SK-N-SH treated with all-trans-retinoic acid at 6 μM for 48 hours (cell line): ENCODE measurements around the gene CHRM2.

Source experiments
- ARNTL ChIP-seq: fragments of 450-650 bp; formaldehyde crosslinking; IDR thresholded peaks from 2 replicates; pipeline ENCODE4 v1.5.0; 2020; ENCODE audit warnings: low read depth, mild to moderate bottlenecking, moderate library complexity, borderline replicate concordance
- BACH2 ChIP-seq: fragments of 250-450 bp; sonication (Bioruptor Pico); IDR thresholded peaks from 2 replicates; pipeline ENCODE4 v1.9.0; 2021; ENCODE audit warnings: mild to moderate bottlenecking, borderline replicate concordance
- CSRNP3 ChIP-seq: fragments of 250-450 bp; sonication (Bioruptor Pico); IDR thresholded peaks from 2 replicates; pipeline ENCODE4 v1.5.1; 2021; ENCODE audit warnings: mild to moderate bottlenecking, moderate library complexity
- OSR1 ChIP-seq: fragments of 250-450 bp; sonication (Bioruptor Pico); IDR thresholded peaks from 2 replicates; pipeline ENCODE4 v1.8.0; 2022; ENCODE audit warnings: moderate library complexity, mild to moderate bottlenecking, inconsistent platforms
- PATZ1 ChIP-seq: fragments of 250-450 bp; sonication (Bioruptor Pico); IDR thresholded peaks from 2 replicates; pipeline ENCODE4 v1.8.0; 2020; ENCODE audit warnings: mild to moderate bottlenecking, moderate library complexity, borderline replicate concordance
- TOX ChIP-seq: fragments of 250-450 bp; sonication (Bioruptor Pico); IDR thresholded peaks from 2 replicates; pipeline ENCODE4 v1.8.0; 2021; ENCODE audit warnings: mild to moderate bottlenecking, moderate library complexity, borderline replicate concordance
- ZFP3 ChIP-seq: fragments of 250-450 bp; sonication (Bioruptor Pico); IDR thresholded peaks from 2 replicates; pipeline ENCODE4 v1.5.0; 2020; ENCODE audit warnings: mild to moderate bottlenecking, moderate library complexity
- ZFP30 ChIP-seq: fragments of 450-650 bp; formaldehyde crosslinking; IDR thresholded peaks from 2 replicates; pipeline ENCODE4 v1.5.0; 2022; ENCODE audit warnings: mild to moderate bottlenecking, moderate library complexity
- ZNF70 ChIP-seq: fragments of 450-650 bp; formaldehyde crosslinking; IDR thresholded peaks from 2 replicates; pipeline ENCODE4 v1.5.0; 2020; ENCODE audit warnings: mild to moderate bottlenecking, moderate library complexity
- TF ChIP-seq, protein P1 (sequence below): fragments of 250-450 bp; sonication (Bioruptor Pico); IDR thresholded peaks from 2 replicates; pipeline ENCODE4 v1.5.0; 2020; ENCODE audit warnings: mild to moderate bottlenecking, moderate library complexity
- TF ChIP-seq, protein P2 (sequence below): fragments of 250-450 bp; sonication (Bioruptor Pico); IDR thresholded peaks from 2 replicates; pipeline ENCODE4 v1.5.1; 2020; ENCODE audit warnings: low read depth, mild to moderate bottlenecking, moderate library complexity
- TF ChIP-seq, protein P3 (sequence below): fragments of 250-450 bp; sonication (Bioruptor Pico); IDR thresholded peaks from 2 replicates; pipeline ENCODE4 v1.8.0; 2021; ENCODE audit warnings: low read depth, mild to moderate bottlenecking, moderate library complexity, borderline replicate concordance

DNA sequence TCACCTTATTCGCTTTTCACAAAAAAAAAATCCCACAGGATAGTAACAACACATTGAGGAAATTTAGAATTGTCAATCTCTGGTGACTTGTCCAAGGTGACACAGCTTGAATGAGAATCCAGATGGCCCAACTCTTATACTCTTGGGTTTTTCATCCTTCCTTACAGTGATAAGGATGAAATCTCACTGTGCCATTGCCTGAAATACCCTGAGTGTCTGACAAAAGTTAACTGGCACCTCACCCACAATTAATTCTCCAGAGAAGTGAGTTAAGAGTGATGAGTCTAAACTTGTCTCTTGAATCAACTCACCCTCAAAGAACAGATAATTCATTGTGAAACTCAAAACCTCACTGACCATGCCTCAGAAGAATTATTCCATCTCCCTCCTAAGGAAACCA, 18.9 kb downstream of the CHRM2 start:
- TF ChIP-seq ZNF70 (CRISPR knock-in tag) (no peak), PATZ1 (CRISPR knock-in tag) (no peak), ZFP30 (CRISPR knock-in tag) (no peak), BACH2 (CRISPR knock-in tag) (no peak), CSRNP3 (CRISPR knock-in tag) (no peak), TOX (CRISPR knock-in tag) (no peak), OSR1 (no peak), ARNTL (no peak), ZFP3 (CRISPR knock-in tag) (no peak)
- TF ChIP-seq, protein P1, sequence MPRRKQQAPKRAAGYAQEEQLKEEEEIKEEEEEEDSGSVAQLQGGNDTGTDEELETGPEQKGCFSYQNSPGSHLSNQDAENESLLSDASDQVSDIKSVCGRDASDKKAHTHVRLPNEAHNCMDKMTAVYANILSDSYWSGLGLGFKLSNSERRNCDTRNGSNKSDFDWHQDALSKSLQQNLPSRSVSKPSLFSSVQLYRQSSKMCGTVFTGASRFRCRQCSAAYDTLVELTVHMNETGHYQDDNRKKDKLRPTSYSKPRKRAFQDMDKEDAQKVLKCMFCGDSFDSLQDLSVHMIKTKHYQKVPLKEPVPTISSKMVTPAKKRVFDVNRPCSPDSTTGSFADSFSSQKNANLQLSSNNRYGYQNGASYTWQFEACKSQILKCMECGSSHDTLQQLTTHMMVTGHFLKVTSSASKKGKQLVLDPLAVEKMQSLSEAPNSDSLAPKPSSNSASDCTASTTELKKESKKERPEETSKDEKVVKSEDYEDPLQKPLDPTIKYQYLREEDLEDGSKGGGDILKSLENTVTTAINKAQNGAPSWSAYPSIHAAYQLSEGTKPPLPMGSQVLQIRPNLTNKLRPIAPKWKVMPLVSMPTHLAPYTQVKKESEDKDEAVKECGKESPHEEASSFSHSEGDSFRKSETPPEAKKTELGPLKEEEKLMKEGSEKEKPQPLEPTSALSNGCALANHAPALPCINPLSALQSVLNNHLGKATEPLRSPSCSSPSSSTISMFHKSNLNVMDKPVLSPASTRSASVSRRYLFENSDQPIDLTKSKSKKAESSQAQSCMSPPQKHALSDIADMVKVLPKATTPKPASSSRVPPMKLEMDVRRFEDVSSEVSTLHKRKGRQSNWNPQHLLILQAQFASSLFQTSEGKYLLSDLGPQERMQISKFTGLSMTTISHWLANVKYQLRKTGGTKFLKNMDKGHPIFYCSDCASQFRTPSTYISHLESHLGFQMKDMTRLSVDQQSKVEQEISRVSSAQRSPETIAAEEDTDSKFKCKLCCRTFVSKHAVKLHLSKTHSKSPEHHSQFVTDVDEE (CRISPR knock-in tag) = no peak
- TF ChIP-seq, protein P2, sequence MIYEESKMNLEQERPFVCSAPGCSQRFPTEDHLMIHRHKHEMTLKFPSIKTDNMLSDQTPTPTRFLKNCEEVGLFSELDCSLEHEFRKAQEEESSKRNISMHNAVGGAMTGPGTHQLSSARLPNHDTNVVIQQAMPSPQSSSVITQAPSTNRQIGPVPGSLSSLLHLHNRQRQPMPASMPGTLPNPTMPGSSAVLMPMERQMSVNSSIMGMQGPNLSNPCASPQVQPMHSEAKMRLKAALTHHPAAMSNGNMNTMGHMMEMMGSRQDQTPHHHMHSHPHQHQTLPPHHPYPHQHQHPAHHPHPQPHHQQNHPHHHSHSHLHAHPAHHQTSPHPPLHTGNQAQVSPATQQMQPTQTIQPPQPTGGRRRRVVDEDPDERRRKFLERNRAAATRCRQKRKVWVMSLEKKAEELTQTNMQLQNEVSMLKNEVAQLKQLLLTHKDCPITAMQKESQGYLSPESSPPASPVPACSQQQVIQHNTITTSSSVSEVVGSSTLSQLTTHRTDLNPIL (CRISPR knock-in tag) = no peak
- TF ChIP-seq, protein P3, sequence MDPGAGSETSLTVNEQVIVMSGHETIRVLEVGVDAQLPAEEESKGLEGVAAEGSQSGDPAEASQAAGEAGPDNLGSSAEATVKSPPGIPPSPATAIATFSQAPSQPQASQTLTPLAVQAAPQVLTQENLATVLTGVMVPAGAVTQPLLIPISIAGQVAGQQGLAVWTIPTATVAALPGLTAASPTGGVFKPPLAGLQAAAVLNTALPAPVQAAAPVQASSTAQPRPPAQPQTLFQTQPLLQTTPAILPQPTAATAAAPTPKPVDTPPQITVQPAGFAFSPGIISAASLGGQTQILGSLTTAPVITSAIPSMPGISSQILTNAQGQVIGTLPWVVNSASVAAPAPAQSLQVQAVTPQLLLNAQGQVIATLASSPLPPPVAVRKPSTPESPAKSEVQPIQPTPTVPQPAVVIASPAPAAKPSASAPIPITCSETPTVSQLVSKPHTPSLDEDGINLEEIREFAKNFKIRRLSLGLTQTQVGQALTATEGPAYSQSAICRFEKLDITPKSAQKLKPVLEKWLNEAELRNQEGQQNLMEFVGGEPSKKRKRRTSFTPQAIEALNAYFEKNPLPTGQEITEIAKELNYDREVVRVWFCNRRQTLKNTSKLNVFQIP (CRISPR knock-in tag) = no peak
